HG03520 (cell line): ENCODE measurements around the gene SLC25A31.

Experiments
- ATAC-seq: cut with Tn5 transposase; IDR thresholded peaks from one replicate; pipeline ENCODE4 v1.9.1; 2021; ENCODE audit warnings: mild to moderate bottlenecking, moderate library complexity; ENCODE audit not compliant: unreplicated experiment

SLC25A31 gene

DNA sequence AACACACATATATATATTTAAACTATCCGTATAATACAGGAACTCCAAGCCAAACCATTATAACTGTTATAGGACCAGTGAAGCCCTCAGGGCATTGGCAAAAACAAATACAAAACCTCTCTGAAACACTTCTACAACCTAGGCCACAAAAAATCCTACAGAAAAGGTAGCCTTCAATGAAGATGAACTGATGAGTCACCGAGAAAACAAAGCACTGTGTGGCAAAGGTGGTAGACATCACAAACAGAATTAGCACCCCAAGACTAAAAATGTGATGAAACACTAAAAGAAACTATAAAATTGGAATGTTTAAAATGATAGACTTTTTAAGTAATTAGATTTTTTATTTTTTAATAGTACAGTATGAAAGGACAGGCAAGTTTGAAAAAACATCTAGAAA, 46.4 kb downstream of the SLC25A31 start:
- no peak for ATAC-seq

DNA sequence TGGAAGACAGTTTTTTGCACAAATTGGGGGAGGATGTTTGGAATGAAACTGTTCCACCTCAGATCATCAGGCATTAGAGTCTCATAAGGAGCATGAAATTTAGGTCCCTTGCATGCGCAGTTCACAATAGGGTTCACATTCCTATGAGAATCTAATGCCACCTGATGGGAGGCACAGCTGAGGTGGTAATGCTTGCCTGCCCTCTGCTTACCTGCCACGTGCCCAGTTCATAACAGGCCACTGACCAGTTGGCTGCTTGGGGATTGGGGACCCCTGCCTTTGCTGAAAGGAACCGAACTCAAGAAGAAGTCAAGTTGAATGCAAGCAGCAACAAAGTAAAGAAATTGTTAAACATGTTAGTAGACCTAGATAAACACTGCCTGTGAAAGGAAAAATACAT, 47.3 kb downstream of the SLC25A31 start:
- ATAC-seq = no peak

DNA sequence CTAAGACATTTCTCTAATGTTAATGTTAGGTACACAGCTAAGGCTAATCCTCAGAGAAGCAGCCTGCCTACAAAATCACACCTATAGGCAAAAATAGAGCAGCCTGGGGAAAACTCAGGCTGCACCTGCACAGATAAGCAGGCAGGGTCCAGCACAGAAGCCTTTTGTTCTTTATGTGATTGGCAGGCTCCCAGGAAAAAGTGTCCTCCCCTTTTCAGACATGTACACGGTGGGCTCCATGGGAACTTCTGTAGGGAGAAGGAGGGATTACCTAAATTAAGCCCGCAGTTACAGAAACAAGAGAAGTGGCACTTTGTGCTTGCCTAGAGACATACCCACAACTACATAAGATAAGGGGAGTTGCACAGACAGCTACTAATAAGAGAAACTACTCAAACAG, 47.9 kb downstream of the SLC25A31 start:
- ATAC-seq = no peak

DNA sequence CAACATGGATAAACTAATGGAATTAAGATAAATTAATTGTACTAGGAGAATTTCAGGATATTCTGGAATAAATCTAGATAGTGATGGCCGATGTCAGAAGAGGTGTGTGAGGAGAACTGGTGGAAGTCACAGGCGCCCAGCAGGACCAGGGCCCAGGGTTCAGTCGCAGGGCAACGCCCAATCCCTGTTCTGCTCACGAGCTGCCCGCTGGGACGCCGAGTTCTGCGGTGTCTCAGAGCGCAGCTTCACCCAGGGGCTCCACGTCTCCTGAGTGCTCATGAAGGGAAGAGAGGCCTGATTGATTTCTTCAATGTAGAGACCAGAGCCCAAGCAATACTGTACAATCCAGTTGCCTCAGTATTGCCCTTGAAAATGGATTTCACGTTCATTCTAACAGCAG, 50.4 kb downstream of the SLC25A31 start:
- no peak for ATAC-seq

DNA sequence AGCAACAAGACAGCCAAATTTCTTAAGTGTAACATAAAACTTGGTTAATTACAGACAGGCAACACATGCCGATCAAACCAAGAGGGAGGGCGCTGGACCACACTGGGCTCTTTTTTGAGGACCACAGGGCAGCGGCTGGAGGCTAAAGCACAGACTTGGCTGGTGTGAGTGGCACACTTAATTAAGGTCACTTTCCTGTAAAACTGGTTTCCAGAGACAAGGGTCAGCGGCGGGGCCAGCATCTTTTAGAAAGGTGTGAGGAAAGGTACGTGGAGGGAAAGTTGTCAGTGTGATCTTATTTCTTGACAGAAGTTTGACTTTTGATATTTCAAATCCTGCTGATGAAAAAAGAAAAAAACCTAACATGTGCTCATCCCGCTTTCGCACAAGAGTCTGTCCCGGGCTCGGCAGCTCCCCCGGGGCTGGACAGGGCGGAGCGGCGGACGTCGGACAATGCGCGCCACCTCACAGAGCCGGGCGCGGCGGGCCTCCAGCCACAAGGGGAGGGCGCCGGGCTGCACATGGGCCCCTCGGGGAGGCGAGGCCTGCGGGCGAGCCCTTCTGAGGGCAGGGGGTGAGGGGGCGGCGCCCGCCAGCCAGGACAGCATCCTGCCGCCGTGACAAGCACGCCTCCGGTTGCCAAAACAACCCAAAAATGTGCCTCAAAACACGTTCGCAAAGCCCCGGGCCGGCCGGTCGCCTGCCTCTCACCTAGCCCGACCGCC, 51.3 kb downstream of the SLC25A31 start:
- peak; percentile 34 for ATAC-seq

DNA sequence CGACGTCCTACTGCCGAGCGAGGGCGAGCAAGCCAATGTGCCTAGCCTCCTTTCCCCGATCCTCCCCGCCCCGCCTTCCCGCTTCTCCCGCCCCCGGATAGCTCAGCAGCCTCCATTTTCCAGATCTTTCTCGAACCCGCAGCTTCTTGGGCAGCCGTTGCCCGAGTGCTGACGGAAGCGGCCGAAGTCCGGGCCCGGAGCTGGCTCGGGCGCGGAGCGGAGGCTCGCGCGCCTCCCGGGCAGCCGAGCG, 51.8 kb downstream of the SLC25A31 start:
- peak; percentile 75 for ATAC-seq

DNA sequence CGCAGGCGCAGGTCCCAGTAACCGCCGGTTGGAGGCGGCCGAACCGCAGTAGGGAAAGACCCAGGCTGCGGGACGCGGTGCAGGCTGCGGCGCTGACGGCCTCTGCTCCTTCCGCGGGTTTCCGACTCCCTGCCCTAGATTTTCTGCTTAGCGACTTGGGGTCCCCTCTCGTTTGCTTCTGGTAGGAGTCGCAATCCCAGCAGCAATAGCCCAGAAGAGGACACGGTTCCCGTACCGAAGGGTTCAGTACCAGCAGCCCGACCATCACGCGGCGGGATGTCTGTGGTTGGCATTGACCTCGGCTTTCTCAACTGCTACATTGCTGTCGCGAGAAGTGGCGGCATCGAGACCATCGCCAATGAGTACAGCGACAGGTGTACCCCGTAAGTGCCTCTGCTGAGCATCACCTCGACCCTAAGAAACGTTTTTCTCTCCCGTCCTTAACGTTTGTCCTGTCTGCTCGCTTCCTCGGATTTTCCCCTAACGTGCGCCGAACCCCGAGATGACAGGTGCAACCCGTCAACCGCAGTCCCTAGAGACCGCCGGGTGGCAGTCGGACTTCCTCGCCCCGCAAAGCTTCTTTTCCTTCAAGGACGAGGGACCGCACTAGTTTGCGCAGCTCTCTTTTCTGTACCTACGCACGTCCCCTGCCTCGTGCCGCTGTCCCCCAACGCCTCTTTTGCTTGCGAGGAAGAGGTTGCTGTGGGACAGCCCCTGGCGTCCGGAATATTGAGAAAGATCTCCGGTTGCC, 52.2 kb downstream of the SLC25A31 start, which contains the start of gene HSPA4L:
Gene HSPA4L (plus strand): TSS at position 48 of the 751 bp plus-strand sequence. CDS start 229 bp downstream, at position 277.
- peak; percentile 34 for ATAC-seq

DNA sequence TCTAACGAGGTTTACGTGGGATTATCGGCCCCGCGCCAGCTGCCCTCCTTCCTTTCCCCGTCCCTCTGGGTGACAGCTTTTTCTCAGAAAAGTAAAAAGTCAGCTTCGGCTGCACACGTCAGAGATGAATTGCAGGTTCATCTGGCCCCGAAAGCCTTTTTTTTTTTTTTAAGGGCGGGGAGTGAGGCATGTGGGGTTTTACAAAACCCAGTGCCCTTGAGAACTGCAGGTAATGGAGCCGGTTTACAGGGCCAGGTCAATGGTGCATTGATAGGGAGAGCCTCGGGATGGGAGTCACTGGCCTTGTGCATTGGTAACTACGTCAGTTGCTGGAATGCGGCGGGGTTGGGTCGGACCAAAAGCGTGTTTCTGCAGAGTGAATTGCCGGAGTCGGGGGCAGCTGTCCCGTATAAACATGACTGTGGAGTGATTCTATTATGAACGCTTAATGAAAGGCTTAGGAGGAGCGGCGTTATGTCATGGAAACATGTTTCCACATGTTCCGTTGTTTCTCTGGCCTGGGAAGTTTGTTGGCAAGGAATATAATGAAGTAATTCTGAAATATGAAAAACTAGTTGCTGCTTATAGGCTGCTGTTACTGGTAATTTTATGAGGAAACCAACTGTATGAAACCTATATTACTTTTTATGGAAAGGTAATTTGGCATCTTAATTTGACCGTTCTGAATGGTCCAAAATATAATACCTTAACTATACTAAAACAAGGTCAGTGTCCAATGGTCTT, 53.0 kb downstream of the SLC25A31 start:
- no peak for ATAC-seq

DNA sequence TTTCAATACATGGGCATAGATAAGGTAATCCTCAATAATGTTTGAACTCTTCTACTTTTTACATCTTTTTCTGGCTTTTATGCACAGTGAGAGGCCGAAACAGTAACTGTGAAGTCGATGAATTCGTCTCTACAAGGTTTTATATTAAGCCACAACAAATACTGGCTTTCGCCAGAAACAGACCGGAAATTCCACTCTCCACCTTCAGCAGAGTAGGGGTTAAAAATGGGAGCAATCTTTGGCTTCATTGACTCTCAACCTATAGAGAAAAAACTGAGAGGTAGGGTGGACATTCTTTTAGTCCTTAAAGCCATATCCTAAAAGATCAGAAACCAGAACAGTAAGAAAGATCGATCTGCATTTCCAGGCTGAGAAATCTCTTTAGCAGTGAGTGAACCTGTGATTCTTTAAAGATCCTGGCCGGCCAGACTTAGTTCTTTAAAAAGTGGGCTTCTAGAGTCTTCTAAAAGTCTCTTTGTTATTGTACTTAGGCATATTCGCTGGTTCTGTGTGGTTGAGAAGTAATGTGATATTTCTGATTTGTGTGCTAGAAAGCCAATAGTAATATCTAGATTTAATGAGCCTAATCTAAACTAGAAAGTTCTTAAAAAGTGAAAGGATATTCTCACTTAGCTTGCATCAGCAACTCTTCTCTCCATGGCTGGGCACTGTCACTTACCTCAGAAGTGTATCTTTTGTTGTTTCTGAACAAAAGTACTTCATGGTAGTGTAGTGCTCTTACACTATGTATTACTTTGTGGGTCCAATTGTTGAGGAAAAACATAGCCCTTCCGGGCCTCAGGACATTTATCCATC, 54.0 kb downstream of the SLC25A31 start:
- ATAC-seq = no peak

DNA sequence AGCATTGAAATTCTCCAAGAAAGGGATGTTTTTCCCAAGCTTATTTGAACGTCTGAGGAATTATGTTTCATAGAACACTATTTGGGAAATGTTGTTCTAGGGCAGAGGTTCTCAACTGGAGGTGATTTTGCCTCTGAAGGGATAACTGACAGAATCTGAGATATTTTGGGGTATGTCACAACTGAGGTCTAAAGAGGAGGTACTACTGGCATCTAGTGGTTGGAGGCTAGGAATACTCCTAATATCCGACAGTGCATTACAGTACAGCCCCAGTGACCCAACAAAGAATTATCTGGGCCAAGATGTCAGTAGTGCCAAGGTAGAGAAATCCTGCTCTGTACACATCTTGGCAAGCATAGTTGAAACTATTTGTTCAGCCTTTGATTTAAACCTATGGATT, 58.3 kb downstream of the SLC25A31 start:
- no peak for ATAC-seq

DNA sequence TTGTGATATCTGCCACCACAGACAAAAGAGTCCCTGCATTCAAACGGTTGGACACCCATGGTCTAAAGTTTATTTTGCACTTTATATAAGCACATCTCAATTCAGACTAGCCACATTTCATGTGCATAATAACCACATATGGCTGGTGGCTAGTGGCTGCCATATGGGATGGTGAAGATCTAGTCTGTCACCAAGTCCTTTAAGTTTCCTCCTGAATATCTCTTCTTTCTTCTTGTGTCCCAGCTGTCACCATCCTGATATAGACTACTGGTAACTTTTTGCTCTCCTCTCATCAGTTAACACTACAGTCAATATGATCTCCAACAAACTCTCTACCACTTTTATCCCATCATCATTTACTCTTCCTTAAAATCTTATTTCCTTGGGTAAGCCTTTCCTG, 61.2 kb downstream of the SLC25A31 start:
- ATAC-seq = no peak

DNA sequence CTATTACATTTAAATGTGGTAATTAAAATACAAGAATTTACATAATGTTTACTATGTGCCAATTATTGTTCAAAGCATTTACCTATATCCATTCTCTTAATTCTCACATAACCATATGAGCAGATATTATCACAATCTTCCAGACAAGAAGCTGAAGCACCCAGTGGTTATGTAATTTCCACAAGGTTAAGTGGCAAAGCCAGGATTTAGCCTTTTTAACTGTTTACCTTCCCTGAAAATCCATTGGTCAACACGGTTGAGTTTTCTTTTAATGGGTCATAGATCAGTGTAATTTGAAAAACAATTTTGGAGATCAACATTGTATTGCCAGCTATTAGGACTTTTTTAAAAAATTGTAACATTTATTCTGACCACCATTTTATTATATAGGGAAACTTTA, 63.3 kb downstream of the SLC25A31 start:
- no peak for ATAC-seq

DNA sequence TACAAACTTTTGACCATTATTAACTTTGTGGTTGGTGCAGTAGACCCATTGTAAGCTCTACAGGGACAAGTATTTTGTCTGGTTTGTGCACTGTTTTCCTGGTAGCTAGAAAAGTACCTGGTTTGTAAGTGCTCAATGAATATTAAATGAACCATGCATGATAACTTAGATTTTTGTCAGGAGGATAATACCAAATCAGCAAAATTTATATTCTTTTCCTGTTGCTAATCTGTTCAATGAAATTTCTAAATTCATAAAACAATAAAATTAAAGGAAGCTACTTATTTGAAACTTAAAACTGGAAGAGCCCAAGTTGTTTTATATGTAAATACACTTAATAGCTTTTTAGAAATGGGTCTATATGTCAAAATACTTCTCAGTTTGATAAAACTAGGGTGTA, 69.5 kb downstream of the SLC25A31 start:
- no peak for ATAC-seq

DNA sequence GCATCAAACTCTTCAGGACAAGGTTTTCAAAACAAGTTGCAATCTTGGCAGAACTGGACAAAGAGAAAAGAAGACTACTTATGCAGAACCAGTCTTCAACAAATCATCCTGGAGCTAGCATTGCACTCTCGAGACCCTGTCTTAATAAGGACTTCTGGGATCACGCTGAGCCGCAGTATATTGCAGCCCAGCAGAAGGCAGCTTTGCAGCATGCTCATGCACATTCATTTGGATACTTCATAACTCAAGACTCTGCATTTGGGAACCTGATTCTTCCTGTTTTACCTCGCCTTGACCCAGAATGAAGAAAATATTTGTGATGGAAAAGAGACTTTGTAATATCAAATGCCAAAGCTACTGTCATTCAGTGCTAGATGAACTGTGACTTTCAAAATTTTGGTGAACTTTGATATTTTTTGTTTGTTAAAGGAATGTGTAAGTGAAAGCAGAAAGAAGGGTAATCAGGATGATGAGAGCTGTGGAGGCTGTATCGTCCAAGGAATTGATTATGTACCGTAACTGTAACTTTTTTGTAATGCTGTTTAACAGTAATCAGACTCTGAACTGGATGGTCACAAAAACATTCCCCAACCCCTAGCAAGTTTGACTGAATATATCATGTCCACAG, 79.1 kb downstream of the SLC25A31 start:
- ATAC-seq = no peak

DNA sequence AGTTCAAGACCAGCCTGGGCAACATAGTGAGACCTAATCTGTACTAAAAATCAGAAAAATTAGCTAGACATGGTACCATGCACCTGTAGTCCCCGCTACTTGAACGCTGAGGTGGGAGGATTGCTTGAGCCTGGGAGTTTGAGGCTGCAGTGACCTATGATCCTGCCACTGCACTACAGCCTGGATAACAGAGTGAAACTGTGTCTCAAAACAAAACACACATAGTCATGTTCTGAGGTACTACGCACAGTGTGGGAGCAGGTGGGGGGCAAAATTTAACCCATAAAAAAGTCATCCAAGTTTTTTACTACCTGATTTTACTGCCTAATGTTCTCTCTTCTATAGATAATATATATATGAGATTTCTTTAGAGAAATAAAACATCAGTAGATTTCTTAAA, 80.4 kb downstream of the SLC25A31 start:
- ATAC-seq = no peak

DNA sequence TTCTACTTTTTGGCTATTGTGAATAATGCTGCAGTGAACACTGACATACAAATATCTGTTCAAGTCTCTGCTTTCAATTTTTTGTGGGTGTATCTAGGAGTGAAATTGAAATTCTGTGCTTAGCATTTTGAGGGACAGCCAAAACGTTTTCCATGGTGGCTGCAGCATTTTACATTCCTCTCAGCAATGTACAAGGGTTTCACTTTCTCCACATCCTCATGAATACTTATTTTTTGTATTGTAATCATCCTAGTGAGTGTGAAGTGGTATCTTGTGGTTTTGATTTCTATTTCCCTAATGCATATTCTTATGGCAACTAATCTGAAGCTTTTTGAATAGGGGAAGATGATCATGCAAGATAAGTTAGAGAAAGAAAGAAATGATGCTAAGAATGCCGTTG, 92.2 kb downstream of the SLC25A31 start:
- no peak for ATAC-seq
